Tibial nerve (tissue), 4 donors: ENCODE measurements around the gene PCP4.

Experiments
- EP300 ChIP-seq, 2 donors: sonication (generic); formaldehyde crosslinking; IDR thresholded peaks; one replicate each; pipeline ENCODE4 v1.6.1; 2017; ENCODE audit warnings: antibody characterized with exemption in 2 of 2, mild to moderate bottlenecking in 1 of 2
- TF ChIP-seq, protein P1 (sequence below), 5 experiments: fragments of 200-600 bp in 3 of 5; fragments of 450-650 bp in 2 of 5; sonication (generic) in 3 of 5; IDR thresholded peaks; one replicate each; pipeline ENCODE4 v1.5.1; 2016 to 2019; ENCODE audit warnings: antibody characterized with exemption in 5 of 5, mild to moderate bottlenecking in 3 of 5, moderate library complexity in 2 of 5

DNA sequence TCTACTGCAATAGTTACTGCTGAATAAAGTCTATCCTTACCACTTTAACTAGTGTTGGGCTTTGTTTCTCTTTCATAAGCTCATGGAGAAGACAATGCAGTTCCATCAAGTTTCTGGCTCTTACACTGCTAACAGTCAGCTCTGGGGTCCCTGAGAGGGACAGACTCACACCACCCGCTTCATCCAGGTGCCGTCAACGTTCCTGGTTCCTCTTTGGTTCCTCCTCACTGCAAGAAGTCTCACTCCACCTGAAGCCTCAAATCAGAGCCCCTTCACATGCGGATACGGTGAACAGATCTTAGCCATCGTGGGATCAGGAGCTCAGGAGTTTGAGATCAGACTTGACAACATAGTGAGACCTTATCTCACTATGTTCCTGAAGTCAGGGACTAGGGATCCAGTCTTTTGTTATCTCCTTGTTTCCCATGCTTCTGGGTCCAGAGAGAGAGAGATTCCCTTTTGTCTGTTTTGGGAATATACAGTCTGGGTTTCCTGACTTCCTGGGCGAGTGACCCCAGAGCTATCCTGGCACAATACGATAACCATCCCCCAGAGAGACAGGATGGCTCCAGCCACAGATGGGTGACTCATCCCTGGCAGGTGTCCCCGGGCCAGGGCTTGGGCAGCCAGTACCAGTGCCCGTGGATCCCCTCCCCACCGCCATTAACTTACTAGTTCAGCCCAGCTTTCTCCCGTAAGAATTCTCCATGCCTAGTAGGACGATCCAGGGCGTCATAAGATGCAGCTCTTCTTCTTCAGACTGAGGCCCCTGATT, 14.3 kb upstream of the PCP4 start:
- TF ChIP-seq, protein P1, sequence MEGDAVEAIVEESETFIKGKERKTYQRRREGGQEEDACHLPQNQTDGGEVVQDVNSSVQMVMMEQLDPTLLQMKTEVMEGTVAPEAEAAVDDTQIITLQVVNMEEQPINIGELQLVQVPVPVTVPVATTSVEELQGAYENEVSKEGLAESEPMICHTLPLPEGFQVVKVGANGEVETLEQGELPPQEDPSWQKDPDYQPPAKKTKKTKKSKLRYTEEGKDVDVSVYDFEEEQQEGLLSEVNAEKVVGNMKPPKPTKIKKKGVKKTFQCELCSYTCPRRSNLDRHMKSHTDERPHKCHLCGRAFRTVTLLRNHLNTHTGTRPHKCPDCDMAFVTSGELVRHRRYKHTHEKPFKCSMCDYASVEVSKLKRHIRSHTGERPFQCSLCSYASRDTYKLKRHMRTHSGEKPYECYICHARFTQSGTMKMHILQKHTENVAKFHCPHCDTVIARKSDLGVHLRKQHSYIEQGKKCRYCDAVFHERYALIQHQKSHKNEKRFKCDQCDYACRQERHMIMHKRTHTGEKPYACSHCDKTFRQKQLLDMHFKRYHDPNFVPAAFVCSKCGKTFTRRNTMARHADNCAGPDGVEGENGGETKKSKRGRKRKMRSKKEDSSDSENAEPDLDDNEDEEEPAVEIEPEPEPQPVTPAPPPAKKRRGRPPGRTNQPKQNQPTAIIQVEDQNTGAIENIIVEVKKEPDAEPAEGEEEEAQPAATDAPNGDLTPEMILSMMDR (IDR thresholded peaks at IDR 0.05), result no peak
- TF ChIP-seq EP300 (IDR thresholded peaks at IDR 0.05), result no peak
